K562 (cell line): ENCODE measurements around the gene FOXM1. TPM values are rescaled to one million over a fixed set of nuclear protein-coding genes. Genes with fewer than 3 reads are reported as not detected.

Experiments used
- ATAC-seq: fragments of 200-7000 bp; cut with Tn5 transposase; 3 replicates; pipeline ENCODE4 v1.9.1; 2020; ENCODE audit warnings: moderate library complexity
- BruUV-seq: library from RNA; stranded (reverse); fragments of 400-500 nt; replicated peaks from 2 replicates; lab custom pipeline; 2021; lab: Mats Ljungman, UMichigan
- CTCF ChIA-PET: fragments of 300-600 bp; formaldehyde crosslinking; extraction: SDS; loops from one replicate; lab custom pipeline; 2021; ENCODE audit warnings: low intra/inter-chr PET ratio; lab: Yijun Ruan, JAX
- POLR2A ChIA-PET: fragments of 300-600, 350-650 bp; sonication (Branson Sonifier 250); formaldehyde crosslinking; extraction: SDS; loops from one replicate; lab custom pipeline; 2021; ENCODE audit warnings: antibody characterized with exemption, inconsistent platforms; lab: Yijun Ruan, JAX
- DNase-seq, 4 experiments: peaks; one replicate each; pipeline versions ENCODE4 v3.0.0 to v3.0.0-alpha.2; 2011 to 2018; ENCODE audit warnings: low spot score in 3 of 4, mixed read lengths in 3 of 4; ENCODE audit errors: extremely low read depth in 1 of 4
- FAIRE-seq: peaks from 2 replicates; lab custom pipeline; 2011; peaks lifted over from hg19 to GRCh38; lab: Jason Lieb, UNC
- H2AFZ ChIP-seq: 2 replicates; pipeline ENCODE4 v1.6.0; 2011; ENCODE audit warnings: low read depth, low read length, control low read depth, inconsistent platforms
- H3K27ac ChIP-seq: fragments of 200-600 bp; 3 replicates; pipeline ENCODE4 v1.8.0; 2011; ENCODE audit warnings: low read depth, mild to moderate bottlenecking, control low read depth, inconsistent platforms, low read length, moderate library complexity, mixed read lengths; ENCODE audit errors: extremely low read depth
- H3K27me3 ChIP-seq, 2 experiments: fragments of 300-600 bp in 1 of 2; 2 replicates in 1 of 2; 3 replicates in 1 of 2; pipeline versions ENCODE4 v1.6.0 to v1.8.0; 2011; ENCODE audit warnings: inconsistent platforms in 2 of 2, low read length in 2 of 2, mild to moderate bottlenecking in 1 of 2, mixed read lengths in 1 of 2, moderate library complexity in 1 of 2; ENCODE audit not compliant: control insufficient read depth in 2 of 2, insufficient read depth in 2 of 2
- H3K36me3 ChIP-seq: fragments of 300-600 bp; 3 replicates; pipeline ENCODE4 v1.8.0; 2011; ENCODE audit warnings: mild to moderate bottlenecking, low read length, inconsistent platforms; ENCODE audit not compliant: control insufficient read depth, insufficient read depth
- H3K4me1 ChIP-seq, 2 experiments: fragments of 200-600 bp in 1 of 2; replicated peaks in 1 of 2; 2 replicates in 1 of 2; 3 replicates in 1 of 2; pipeline versions ENCODE4 v1.5.1 to v1.8.0; 2011; ENCODE audit warnings: inconsistent platforms in 2 of 2, low read length in 2 of 2, mild to moderate bottlenecking in 1 of 2, mixed read lengths in 1 of 2, moderate library complexity in 1 of 2; ENCODE audit not compliant: control insufficient read depth in 2 of 2, insufficient read depth in 2 of 2
- H3K4me2 ChIP-seq: 2 replicates; pipeline ENCODE4 v1.6.1; 2011; ENCODE audit warnings: low read length, control low read depth, inconsistent platforms, mixed read lengths; ENCODE audit not compliant: insufficient read depth
- H3K4me3 ChIP-seq: fragments of 200-600 bp; sonication (generic), shearing (Covaris generic); 2 replicates; pipeline ENCODE4 v1.5.1; 2016; ENCODE audit warnings: control low read depth, inconsistent platforms
- H3K79me2 ChIP-seq: fragments of 200-600 bp; 3 replicates; pipeline ENCODE4 v1.8.0; 2011; ENCODE audit warnings: low read length, inconsistent platforms; ENCODE audit not compliant: control insufficient read depth, insufficient read depth
- H3K9ac ChIP-seq, 2 experiments: 2 replicates each; pipeline versions ENCODE4 v1.6.0 to v1.6.1; 2011; ENCODE audit warnings: low read depth in 2 of 2, low read length in 2 of 2, control low read depth in 1 of 2, inconsistent platforms in 1 of 2, mild to moderate bottlenecking in 1 of 2, mixed read lengths in 1 of 2; ENCODE audit not compliant: insufficient read depth in 1 of 2
- H3K9me1 ChIP-seq: one replicate; pipeline ENCODE4 v1.6.0; 2011; ENCODE audit warnings: inconsistent platforms, mild to moderate bottlenecking, low read length, moderate library complexity; ENCODE audit not compliant: control insufficient read depth, insufficient read depth
- H3K9me3 ChIP-seq: replicated peaks from 2 replicates; pipeline ENCODE4 v1.5.1; 2011; ENCODE audit warnings: low read depth, low read length, inconsistent platforms; ENCODE audit not compliant: control insufficient read depth, insufficient read depth
- H4K20me1 ChIP-seq: replicated peaks from 2 replicates; pipeline ENCODE4 v1.6.1; 2011; ENCODE audit warnings: low read length, inconsistent platforms, mixed read lengths; ENCODE audit not compliant: control insufficient read depth, insufficient read depth
- ASH1L ChIP-seq: fragments of 450-650 bp; IDR thresholded peaks from 2 replicates; pipeline ENCODE4 v1.6.1; 2018; ENCODE audit warnings: borderline replicate concordance, mild to moderate bottlenecking, low read depth; ENCODE audit not compliant: partially characterized antibody
- E2F3 ChIP-seq: fragments of 250-450 bp; sonication (Bioruptor Pico); IDR thresholded peaks from 2 replicates; pipeline ENCODE4 v1.4.0; 2020; ENCODE audit warnings: mild to moderate bottlenecking
- LEF1 ChIP-seq: fragments of 450-650 bp; IDR thresholded peaks from 2 replicates; pipeline ENCODE4 v1.6.1; 2016; ENCODE audit warnings: mild to moderate bottlenecking
- MAFK ChIP-seq: IDR thresholded peaks from 2 replicates; pipeline ENCODE4 v1.6.1; 2011; ENCODE audit warnings: low read length, improper control_type of control experiment
- MEF2A ChIP-seq: IDR thresholded peaks from 2 replicates; pipeline ENCODE4 v1.6.1; 2011; ENCODE audit warnings: low read depth, mild to moderate bottlenecking, low read length, moderate library complexity; ENCODE audit not compliant: control insufficient read depth
- NFYB ChIP-seq: IDR thresholded peaks from 2 replicates; pipeline ENCODE4 v1.6.1; 2011; ENCODE audit warnings: mild to moderate bottlenecking, moderate library complexity; ENCODE audit not compliant: insufficient read length; ENCODE audit errors: extremely low read depth
- PHB2 ChIP-seq: fragments of 450-650 bp; IDR thresholded peaks from 2 replicates; pipeline ENCODE4 v1.6.1; 2017; ENCODE audit warnings: low read depth
- RBM34 ChIP-seq: fragments of 200-400 bp; formaldehyde crosslinking; IDR thresholded peaks from 2 replicates; pipeline ENCODE4 v1.6.1; 2018; ENCODE audit warnings: low read length, borderline replicate concordance; ENCODE audit not compliant: insufficient read depth
- TARDBP ChIP-seq: fragments of 450-650 bp; IDR thresholded peaks from 2 replicates; pipeline ENCODE4 v1.6.1; 2016
- TBP ChIP-seq: optimal IDR thresholded peaks from 2 replicates; pipeline ENCODE3; 2011; ENCODE audit warnings: low read depth, low read length, improper control_type of control experiment
- WHSC1 ChIP-seq: IDR thresholded peaks from one replicate; pipeline ENCODE4 v1.6.1; 2012; ENCODE audit warnings: low read length, control low read depth, inconsistent platforms
- ZNF282 ChIP-seq: sonication (generic); formaldehyde crosslinking; IDR thresholded peaks from 2 replicates; pipeline ENCODE4 v1.8.1; 2023; ENCODE audit warnings: missing genetic modification reagents
- ZNF668 ChIP-seq: fragments of 250-450 bp; sonication (Bioruptor Pico); IDR thresholded peaks from 2 replicates; pipeline ENCODE4 v1.8.0; 2022; ENCODE audit warnings: mild to moderate bottlenecking, inconsistent platforms
- WGBS: fragments of 100-300 bp; shearing (Covaris generic); methylation state at CpG from one replicate; pipeline ENCODE4 v1.1.6; 2016; ENCODE audit warnings: low coverage, mixed read lengths; ENCODE audit not compliant: insufficient coverage; ENCODE audit errors: missing lambda C conversion rate; 5-methylcytosine and 5-hydroxymethylcytosine counted together
- in situ Hi-C: fragments of 300-500 bp; cut with MboI; formaldehyde crosslinking; loops from 4 replicates; pipeline ENCODE4 v1.15.0; 2018; ENCODE audit warnings: inconsistent platforms, mixed read lengths
- intact Hi-C: fragments of 100-400 bp; cut with micrococcal nuclease; formaldehyde crosslinking; loops from 2 replicates; pipeline ENCODE4 v1.14.2; 2022
- polyA plus RNA-seq, 8 experiments: library from polyadenylated mRNA; depleted of rRNA in 4 of 8; stranded (reverse) in 5 of 8; unstranded in 3 of 8; fragments of >200 nt; fragmentation: Nextera tagmentation in 2 of 8; fragmentation: Illumina TruSeq in 1 of 8; extraction: Ambion mirVana in 2 of 8; extraction: Trizol in 1 of 8; gene quantifications; 2 replicates each; pipeline versions ENCODE4 v1.2.1 to v1.2.3, GENCODE V29; 2011 to 2014; ENCODE audit warnings: inconsistent platforms in 1 of 8, missing spikeins in 1 of 8
- total RNA-seq, 7 experiments: library from RNA; depleted of rRNA in 6 of 7; stranded (reverse); fragments of >200 nt in 6 of 7; fragmentation: Illumina TruSeq in 2 of 7; extraction: Trizol in 2 of 7; gene quantifications; 2 replicates each; pipeline versions ENCODE4 v1.2.1 to v1.2.3, GENCODE V29; 2011 to 2021; ENCODE audit warnings: low replicate concordance in 1 of 7
- TF ChIP-seq, protein P1 (sequence below), 2 experiments: fragments of 450-650 bp in 1 of 2; sonication (generic) in 1 of 2; formaldehyde crosslinking; conservative IDR thresholded peaks; 2 replicates each; pipeline versions ENCODE4 v1.4.0 to v1.8.1; 2020 to 2022; ENCODE audit warnings: mild to moderate bottlenecking in 1 of 2, missing genetic modification reagents in 1 of 2

Gene FOXM1
- total and polyA plus RNA-seq, 9 of the 15 experiments (the other 6 are each of a cell fraction or from before 2014, with no cell fraction given): 8.9 to 46.9 (median 17.2) TPM

DNA sequence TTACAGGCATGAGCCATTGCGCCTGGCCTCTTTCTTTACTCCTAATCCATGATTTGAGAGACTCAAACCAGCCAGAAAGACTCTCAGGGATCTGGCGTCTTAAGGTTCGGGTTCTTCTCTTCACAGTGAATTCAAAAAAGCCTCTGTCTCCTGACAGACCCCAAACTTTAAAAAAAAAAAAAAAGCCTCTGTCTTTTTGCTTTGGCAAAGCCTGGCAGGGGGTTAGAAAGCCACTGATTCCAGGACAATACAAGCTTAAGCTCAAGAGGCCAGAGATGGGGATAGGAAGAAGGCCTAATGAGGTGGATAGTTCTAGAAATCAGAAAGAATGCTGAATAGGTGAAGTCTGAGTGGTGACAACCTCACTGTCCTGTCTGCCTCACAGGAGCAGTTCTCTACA lies 50.9 kb downstream of the FOXM1 start (continued):
- TF ChIP-seq, protein P1, sequence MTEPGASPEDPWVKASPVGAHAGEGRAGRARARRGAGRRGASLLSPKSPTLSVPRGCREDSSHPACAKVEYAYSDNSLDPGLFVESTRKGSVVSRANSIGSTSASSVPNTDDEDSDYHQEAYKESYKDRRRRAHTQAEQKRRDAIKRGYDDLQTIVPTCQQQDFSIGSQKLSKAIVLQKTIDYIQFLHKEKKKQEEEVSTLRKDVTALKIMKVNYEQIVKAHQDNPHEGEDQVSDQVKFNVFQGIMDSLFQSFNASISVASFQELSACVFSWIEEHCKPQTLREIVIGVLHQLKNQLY (CRISPR knock-in tag; conservative IDR thresholded peaks at IDR 0.05): no peak
- TF ChIP-seq NFYB (no peak), ZNF668 (CRISPR knock-in tag) (no peak), MEF2A (no peak), ASH1L (no peak), LEF1 (no peak)

DNA sequence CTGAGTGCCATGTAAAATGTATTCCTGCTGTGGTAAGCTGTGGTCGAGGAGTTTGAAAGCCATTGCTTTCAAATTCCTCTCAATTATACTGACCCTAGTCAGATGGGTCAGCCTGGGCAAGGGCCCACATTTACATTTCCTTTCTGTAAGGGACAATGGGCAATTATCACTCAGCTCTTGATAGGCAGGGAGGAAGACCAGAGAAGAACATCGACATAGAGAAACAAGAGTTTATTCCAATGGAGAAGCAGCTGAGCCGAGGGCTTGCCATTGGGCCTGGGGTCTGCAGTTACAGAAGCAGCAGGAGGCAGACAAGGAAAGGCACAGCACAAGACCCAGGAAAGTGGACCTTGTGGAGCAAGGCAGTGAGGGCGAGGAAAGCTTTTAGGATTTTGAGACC lies 51.8 kb downstream of the FOXM1 start:
- BruUV-seq: no TSS peak
- Histone ChIP-seq H3K9me1 (no peaks in the 10 kb centered on the region), H3K9me3 (no peaks in the 10 kb centered on the region), H3K27ac (no peak overlapping the region), H4K20me1 (no peaks in the 10 kb centered on the region), H2AFZ (no peak overlapping the region), H3K9ac (no peak overlapping the region), H3K27me3 (no peaks in the 10 kb centered on the region), H3K36me3 (peaks cover 65% of the 10 kb centered on the region; the same call in 1 of the 3 replicates)
- CTCF ChIA-PET: no interaction called here
- intact Hi-C loops: no loop called here
- POLR2A ChIA-PET: interaction anchor here (0.6 kb wide), 1 partner anchor 74 kb away, joined by 3 read pairs; no protein-coding TSS in a partner anchor
- WGBS: 84% methylated on average over 4 of the region's 4 CpGs
- no peak for TF ChIP-seq WHSC1
- TF ChIP-seq ZNF282 (CRISPR knock-in tag): no peak
- no peak for TF ChIP-seq TARDBP
- no peak for TF ChIP-seq E2F3 (CRISPR knock-in tag)
- TF ChIP-seq PHB2: no peak
- TF ChIP-seq TBP: no peak
- no peak for TF ChIP-seq MAFK
- TF ChIP-seq RBM34: no peak
- TF ChIP-seq, all 486 proteins: peak for 0
- Histone ChIP-seq H3K4me2 (no peak overlapping the region), H3K4me3 (no peak overlapping the region), H3K79me2 (no peaks in the 10 kb centered on the region), H3K4me1 (no peaks in the 10 kb centered on the region)
- in situ Hi-C loops: no loop called here
- ATAC-seq (no peak), DNase-seq (no peak), FAIRE-seq (no peak)
